SJSA1 (cell line): ENCODE measurements around the gene PRIMA1. TPM values are rescaled to one million over a fixed set of nuclear protein-coding genes. Genes with fewer than 3 reads are reported as not detected.
"Not testable (repeated sequence)": the region's sequence is repeated elsewhere in the genome, so short reads cannot be mapped to it uniquely, and the experiment has no call there.

Experiments
- DNase-seq, 2 experiments: peaks; one replicate each; pipeline ENCODE4 v3.0.0-alpha.2; 2015 to 2020; ENCODE audit warnings: low spot score in 2 of 2, low read depth in 1 of 2
- H3K27ac ChIP-seq: fragments of 250-450 bp; sonication (Bioruptor Pico); 2 replicates; pipeline ENCODE4 v1.5.1; 2020; ENCODE audit warnings: mild to moderate bottlenecking, moderate library complexity
- H3K27me3 ChIP-seq: fragments of 250-450 bp; sonication (Bioruptor Pico); replicated peaks from 2 replicates; pipeline ENCODE4 v1.5.1; 2020; ENCODE audit warnings: mild to moderate bottlenecking, moderate library complexity
- H3K36me3 ChIP-seq: fragments of 250-450 bp; sonication (Bioruptor Pico); 2 replicates; pipeline ENCODE4 v1.5.1; 2020; ENCODE audit warnings: mild to moderate bottlenecking
- H3K4me1 ChIP-seq: fragments of 250-450 bp; sonication (Bioruptor Pico); replicated peaks from 2 replicates; pipeline ENCODE4 v1.6.1; 2021; ENCODE audit warnings: mild to moderate bottlenecking
- H3K4me3 ChIP-seq: fragments of 250-450 bp; sonication (Bioruptor Pico); 2 replicates; pipeline ENCODE4 v1.5.1; 2020; ENCODE audit warnings: mild to moderate bottlenecking
- H3K9me3 ChIP-seq: fragments of 250-450 bp; sonication (Bioruptor Pico); replicated peaks from 2 replicates; pipeline ENCODE4 v1.5.1; 2020; ENCODE audit warnings: mild to moderate bottlenecking
- total RNA-seq: library from RNA; depleted of rRNA; stranded (reverse); fragments of >200 nt; shearing (Covaris generic); gene quantifications from 2 replicates; pipeline ENCODE4 v1.2.3, GENCODE V29; 2014

The PRIMA1 gene
- total RNA-seq, 1 experiment from 2014 or later = not detected

DNA sequence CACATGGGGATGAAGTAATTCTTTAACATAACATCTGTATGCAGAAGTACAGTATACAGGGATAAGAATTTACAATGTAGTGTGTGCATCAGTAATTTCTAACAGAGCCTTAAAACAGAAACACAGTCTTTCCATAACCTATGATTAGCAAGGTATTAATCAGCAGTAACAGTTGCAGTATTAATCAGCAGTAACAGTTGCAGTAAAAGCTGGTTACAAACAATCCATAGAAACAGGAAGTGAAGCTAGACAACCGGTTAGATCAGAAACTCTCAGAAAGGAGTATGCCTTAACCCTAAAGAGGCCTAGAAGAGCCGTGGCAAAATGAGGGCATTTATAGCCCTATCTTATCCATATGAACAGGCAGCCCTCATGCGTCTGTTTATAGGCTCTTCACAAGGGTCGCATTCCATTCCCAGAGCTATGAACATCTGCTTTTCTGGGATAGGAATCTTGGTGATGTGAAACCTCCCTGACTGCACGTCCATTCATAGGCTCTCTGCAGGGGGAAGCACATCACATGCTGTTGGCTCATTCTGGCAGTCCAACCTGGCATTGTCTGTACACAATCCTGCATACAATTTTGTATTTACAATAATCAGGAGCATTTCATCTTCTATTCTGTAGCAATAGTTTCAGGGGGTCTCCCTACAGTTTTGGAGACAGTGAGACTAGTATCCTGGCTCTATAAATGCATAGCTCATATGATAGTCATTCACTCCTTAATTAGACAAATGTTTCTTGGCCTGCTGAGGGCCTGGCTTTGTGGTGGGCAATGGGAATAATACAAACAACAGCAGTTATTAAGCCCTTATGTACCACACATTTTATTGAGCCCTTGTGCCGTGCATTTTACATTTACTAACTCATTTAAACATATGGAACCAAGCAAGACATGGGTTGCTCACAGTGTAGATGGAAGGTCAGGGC, 21.5 kb upstream of the PRIMA1 start:
- DNase-seq, H3K36me3 ChIP-seq, H3K4me3 ChIP-seq, H3K4me1 ChIP-seq, H3K27ac ChIP-seq, H3K27me3 ChIP-seq, H3K9me3 ChIP-seq: not testable (repeated sequence)

DNA sequence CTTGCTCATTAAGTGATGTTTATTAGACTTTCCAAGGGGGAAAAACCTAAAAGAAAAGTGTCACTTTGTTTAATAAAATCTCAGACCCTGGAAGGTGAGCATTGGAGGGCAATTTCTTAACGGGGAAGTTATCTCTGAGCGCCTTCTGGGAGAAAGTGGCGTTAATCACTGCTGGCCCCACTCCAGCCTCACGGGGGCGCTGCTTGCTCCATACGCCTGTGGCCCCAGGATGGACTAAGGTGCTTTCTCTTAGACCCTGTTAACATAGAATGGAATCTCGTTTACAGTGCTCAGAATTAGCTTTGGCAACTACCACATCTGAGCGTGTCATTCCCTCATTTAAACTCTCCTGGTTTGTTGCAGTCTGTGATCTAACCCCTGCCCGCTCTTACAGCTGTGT, 16.4 kb upstream of the PRIMA1 start:
- H3K27me3 ChIP-seq = peaks cover 2% of the 10 kb centered on the region; the same call in 1 of the 2 replicates
- no peaks in the 10 kb centered on the region for H3K36me3 ChIP-seq
- DNase-seq = no peak

DNA sequence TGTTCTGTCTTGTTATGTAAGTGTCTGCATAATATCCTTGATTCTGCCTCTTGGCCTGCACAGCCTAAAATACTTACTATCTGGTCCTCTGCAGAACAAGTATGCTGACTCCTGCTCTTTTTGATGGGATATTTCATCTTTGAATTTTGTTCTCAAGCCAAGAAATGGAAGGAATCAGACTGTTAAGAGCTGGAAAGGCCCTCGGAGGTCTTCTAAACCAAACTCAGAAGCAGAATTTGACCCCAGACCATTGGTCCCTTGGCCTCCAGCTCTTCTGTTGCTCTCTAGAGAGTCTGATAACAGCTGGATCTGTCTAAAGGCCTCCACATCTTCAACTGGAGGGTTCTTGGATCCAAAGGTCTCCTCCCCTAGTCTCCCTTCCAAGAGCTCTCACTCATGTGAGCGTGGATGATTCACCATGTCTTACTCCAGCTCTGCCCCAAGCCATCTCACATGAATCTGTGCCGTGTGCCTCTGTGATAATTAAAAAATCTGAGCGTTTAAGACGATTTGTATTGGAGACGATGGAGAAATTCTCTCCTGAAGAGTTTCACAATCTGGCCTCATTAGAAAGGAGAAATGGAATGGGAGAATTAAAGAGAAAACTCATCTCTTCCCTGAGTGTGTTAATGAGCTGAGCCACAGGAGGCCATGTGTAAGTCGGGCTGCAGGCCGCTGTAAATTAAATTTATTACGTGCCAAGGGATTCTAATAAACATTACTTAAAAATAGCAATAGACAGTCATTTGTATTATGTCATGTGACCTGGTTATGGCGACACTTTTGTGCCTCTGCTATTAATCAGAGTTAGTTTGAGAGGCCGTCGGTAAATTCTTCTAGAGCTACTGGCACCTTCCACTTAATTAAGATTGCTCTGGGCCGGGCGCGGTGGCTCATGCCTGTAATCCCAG, 15.4 kb upstream of the PRIMA1 start:
- DNase-seq = no peak
- peaks cover 2% of the 10 kb centered on the region; the same call in 1 of the 2 replicates for H3K27me3 ChIP-seq
- H3K4me1 ChIP-seq = no peaks in the 10 kb centered on the region
- no peak overlapping the region for H3K4me3 ChIP-seq
- H3K27ac ChIP-seq = no peak overlapping the region
- no peaks in the 10 kb centered on the region for H3K9me3 ChIP-seq
- no peaks in the 10 kb centered on the region for H3K36me3 ChIP-seq

More for the DNA sequence above, 16.4 kb upstream of the PRIMA1 start:
- Histone ChIP-seq H3K9me3 (no peaks in the 10 kb centered on the region), H3K27ac (no peak overlapping the region), H3K4me1 (no peaks in the 10 kb centered on the region), H3K4me3 (no peak overlapping the region)

DNA sequence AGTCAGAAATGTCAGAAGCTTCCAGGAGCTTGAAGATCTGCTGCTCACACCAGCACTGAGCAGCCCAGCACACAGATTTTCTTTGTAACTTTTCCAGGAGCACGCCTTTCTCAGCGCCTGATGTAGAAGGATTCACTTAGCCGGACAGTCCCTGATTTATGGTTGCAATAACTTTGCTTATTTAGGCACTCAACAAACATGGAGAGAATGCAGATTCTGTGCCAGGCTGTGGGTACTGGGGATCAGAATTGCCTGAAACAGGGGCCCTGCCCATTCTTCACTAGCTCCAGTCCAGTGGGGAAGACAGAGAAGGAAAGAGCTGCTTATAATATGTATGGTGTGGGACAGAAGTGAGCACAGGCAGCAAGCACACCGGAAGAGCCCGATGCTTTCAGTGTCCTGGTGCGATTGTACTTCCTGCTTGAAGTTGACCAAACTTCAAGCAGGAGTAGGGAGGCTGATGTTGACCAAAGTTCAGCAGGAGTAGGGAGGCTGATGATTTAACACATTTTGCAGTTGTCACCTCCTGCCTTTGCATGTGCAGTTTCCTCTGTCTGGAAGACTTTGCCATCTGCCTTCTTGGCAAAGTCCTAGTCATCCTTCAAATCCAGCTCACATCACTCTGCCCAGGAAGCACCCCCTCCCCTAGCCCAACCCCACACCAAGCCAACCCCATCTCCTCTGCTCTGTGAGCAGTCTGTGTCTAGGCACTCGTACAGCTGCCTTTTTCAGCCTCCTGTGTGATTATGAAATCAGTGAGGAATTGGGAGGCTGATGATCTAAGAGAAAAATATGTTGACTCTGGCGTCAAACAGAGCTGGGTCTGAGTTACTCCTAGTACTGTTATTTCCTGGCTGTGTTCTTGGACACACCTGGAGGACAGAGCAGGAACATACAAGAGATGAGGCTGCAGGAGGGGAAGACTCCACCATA, 12.0 kb upstream of the PRIMA1 start:
- Histone ChIP-seq H3K36me3 (no peaks in the 10 kb centered on the region), H3K27me3 (peaks cover 2% of the 10 kb centered on the region; the same call in 1 of the 2 replicates)
- DNase-seq = no peak

DNA sequence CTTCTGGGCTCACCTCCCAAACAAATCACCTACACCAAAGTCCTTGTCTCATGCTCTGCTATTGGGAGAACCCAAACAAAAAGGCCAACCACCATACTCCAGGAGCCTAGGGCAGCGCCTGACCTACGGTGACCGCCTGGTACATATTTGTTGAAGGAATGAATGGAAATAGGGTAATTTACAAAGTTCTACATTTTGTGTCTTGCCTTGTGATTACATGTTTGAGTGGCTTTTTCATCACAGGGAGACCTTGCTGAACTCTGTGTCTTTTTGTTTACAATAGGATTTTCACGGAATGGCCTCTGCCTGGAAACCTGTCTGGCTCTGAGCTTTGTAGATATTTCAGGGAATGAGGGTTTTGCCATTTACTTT, 11.3 kb upstream of the PRIMA1 start:
- DNase-seq = no peak
- Histone ChIP-seq H3K4me3 (no peak overlapping the region), H3K27me3 (peaks cover 2% of the 10 kb centered on the region; the same call in 1 of the 2 replicates), H3K4me1 (no peaks in the 10 kb centered on the region), H3K27ac (no peak overlapping the region), H3K9me3 (no peaks in the 10 kb centered on the region), H3K36me3 (no peaks in the 10 kb centered on the region)

More for the DNA sequence above, 12.0 kb upstream of the PRIMA1 start:
- H3K4me1 ChIP-seq = no peaks in the 10 kb centered on the region
- H3K9me3 ChIP-seq = no peaks in the 10 kb centered on the region
- no peak overlapping the region for H3K27ac ChIP-seq
- no peak overlapping the region for H3K4me3 ChIP-seq

DNA sequence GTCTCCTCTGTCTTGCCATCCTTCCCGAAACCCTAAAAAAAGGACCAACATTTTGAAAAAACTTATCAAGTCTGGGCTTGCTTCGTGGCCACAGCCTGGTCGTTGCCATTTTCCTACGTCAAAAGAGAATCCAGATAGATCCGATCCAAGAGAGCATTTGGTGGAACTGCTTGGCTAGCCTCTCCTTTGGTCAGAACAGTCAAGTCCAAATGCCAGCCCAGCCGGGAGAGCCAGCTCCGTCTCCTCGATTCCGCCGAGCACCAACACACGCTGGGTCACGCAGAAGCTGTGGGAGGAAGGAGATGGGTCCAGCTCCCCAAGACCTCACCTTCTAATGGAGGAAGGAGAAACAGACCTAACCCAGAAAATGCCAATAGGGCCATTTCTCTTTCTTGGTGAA, 9.3 kb upstream of the PRIMA1 start:
- Histone ChIP-seq H3K9me3 (no peaks in the 10 kb centered on the region), H3K27me3 (no peaks in the 10 kb centered on the region), H3K36me3 (no peaks in the 10 kb centered on the region), H3K27ac (no peak overlapping the region), H3K4me3 (no peak overlapping the region), H3K4me1 (no peaks in the 10 kb centered on the region)
- DNase-seq = no peak

DNA sequence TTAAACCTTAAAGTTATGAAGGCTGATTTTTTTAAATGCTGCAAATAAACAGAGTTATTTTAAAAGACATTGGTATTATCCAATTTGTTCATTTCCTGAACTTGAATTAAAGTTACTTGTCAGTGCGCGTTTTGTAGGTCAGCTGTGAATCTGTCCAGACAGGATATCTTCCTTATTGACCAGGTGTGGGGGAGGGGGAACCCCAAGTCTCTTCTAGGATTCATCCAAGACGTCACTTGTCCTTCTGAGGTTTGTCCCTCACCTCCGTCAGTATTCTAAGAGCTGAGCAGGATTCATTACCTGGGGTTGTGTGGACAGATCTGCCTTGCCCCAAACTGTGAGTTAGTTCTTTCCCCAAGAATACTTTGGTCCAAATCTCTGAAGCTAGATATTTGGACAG, 8.8 kb upstream of the PRIMA1 start:
- no peaks in the 10 kb centered on the region for H3K4me1 ChIP-seq
- H3K27me3 ChIP-seq = no peaks in the 10 kb centered on the region
- no peaks in the 10 kb centered on the region for H3K9me3 ChIP-seq
- H3K27ac ChIP-seq = no peak overlapping the region
- H3K36me3 ChIP-seq = no peaks in the 10 kb centered on the region
- no peak for DNase-seq
- no peak overlapping the region for H3K4me3 ChIP-seq

DNA sequence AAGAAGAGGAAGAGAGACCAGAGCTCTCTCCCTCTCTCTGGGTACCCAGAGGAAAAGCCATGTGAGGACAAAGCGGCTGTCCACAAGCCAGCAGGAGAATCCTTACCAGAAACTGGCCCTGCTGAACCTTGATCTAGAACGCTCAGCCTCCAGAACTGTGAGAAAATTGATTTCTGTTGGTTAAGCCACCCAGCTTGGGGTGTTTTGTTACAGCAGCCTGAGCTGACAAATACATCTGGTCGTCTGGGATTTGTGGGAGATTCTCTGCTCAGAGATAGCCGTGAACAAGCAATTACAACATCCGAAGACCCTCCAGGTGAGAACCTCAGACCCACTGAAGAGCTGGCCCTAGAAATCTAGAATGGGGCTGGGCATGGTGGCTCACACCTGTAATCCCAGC, 6.5 kb upstream of the PRIMA1 start:
- peaks cover 2% of the 10 kb centered on the region; the same call in 1 of the 2 replicates for H3K27me3 ChIP-seq
- no peaks in the 10 kb centered on the region for H3K4me1 ChIP-seq
- no peak for DNase-seq
- no peaks in the 10 kb centered on the region for H3K9me3 ChIP-seq
- H3K36me3 ChIP-seq = no peaks in the 10 kb centered on the region
- H3K4me3 ChIP-seq = no peak overlapping the region
- H3K27ac ChIP-seq = no peak overlapping the region

DNA sequence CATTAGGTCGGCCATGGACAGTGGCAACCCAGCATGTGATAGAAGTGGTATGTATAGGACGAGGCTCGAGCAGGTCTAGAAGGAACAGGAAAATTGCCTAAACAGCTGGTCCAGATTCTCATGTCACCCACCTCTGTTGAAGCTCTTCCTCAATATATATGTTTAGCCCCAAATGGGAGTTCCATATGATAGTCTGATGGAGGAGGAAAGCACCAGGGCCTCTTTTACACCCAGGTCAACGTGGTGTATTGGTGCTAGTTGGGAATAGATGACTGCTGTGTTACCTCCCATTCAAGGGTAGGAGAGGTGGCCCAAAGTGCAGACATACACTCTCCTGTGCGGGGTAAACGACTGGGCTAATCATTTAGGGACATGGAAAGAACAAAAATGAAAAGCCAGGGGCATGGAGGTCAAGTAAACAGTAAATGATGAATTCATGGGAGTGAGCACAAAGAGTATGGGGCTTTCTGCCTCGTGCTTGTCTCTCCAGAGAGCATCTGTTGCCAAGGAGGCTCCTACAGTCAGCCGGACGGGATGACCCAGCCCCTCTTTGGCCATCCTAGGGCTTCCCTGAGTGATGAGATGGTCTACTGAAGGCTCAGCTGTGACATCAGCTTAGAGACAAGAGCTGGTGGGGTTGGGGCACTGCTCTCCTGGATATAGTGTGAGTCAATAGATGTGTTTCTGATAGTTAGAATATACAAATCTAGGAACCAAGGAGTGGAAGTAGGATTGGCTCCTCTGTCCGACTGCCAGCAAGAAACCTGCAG, 5.5 kb upstream of the PRIMA1 start:
- Histone ChIP-seq H3K27ac (no peak overlapping the region), H3K4me1 (peaks cover under 1% of the 10 kb centered on the region; the same call in 1 of the 2 replicates), H3K27me3 (peaks cover 10% of the 10 kb centered on the region), H3K9me3 (no peaks in the 10 kb centered on the region), H3K36me3 (no peaks in the 10 kb centered on the region), H3K4me3 (no peak overlapping the region)
- DNase-seq = no peak

DNA sequence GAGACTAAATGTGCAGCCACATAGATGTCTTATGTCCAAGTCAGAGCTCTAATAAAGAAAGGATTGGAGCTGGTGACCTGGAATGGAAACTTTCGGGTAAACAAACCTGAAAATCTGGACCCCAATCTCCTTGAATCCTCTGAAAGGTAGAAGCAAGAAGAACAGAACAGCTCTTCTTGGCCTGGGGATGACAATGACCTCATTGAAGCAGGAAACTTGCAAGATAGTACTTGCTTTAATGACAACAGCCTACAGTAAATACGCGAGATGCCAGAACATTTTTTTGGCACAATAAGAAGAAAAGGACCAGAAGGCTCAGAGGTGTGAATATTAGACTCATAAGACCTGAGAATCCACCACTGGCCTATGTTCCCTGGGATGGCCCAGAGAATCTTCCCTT, 4.1 kb upstream of the PRIMA1 start:
- peaks cover 5% of the 10 kb centered on the region for H3K4me1 ChIP-seq
- no peak overlapping the region for H3K27ac ChIP-seq
- H3K4me3 ChIP-seq = no peak overlapping the region
- H3K9me3 ChIP-seq = no peaks in the 10 kb centered on the region
- no peak for DNase-seq
- H3K27me3 ChIP-seq = peaks cover 18% of the 10 kb centered on the region
- no peaks in the 10 kb centered on the region for H3K36me3 ChIP-seq

DNA sequence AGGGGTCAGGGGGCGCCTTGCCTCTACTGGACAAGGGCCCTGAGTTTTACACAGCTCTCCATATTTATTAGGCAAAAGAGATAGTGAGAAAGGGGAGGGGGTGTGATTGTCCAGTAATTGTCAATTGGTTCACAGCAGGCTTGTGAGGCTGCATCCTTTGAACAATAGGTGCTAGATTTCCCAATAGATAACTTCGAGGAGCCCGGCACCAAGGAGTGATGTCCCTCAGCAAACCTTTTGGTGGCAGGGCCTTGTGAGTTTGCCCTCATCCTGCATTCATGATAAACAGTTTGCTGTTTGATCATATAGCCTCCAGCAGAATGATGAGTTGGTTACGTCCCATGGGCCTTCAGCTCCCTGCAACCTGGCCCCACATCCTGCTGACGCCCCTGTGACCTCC, 2.7 kb upstream of the PRIMA1 start:
- Histone ChIP-seq H3K27ac (no peak overlapping the region), H3K9me3 (no peaks in the 10 kb centered on the region), H3K36me3 (no peaks in the 10 kb centered on the region), H3K27me3 (peaks cover 18% of the 10 kb centered on the region), H3K4me3 (no peak overlapping the region), H3K4me1 (peaks cover 5% of the 10 kb centered on the region)
- no peak for DNase-seq

DNA sequence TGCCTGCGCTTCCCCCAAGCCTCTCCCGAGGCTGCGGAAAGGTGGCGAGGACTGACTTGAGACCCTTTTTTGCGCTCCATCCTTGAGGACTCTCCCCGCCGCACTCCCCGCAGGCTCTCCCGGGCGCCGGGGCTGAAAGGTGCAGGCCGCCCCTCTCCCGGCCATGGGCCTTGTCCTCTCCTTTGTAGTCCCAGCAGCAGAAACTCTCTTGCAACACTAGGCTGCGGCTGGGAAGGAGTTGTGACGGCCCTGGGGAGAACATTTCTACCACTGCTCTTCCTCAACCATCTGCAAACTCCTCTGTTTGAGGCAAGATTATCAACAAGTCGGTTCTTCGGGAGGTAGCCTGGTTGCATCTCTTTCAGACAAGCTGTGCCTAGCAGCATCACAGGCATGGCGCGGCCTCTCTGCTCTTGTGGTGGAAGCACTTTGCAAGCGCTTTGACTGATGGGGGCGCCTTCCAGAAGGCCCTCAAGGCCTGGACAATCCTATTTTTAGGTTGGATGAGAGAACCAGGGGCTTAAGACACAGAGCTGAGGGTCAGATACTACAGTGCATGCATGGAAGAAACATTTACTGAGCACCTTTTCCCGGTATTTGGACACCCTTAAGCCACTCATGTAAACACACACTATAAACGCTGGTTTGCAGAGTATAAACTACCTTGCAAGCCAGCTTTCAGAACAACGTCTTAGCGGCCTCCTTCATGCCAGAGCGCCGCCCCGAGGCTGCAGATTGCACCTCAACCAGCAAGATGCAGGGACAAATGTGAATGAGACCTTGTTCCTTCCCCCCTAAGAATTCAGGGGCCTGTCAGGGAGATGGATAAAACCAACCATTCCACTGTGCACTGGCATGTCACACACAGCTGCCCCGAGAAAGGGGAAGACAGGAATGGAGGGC, 1.2 kb upstream of the PRIMA1 start:
- Histone ChIP-seq H3K4me1 (peaks cover 5% of the 10 kb centered on the region), H3K9me3 (no peaks in the 10 kb centered on the region), H3K36me3 (no peaks in the 10 kb centered on the region), H3K27ac (no peak overlapping the region), H3K27me3 (peaks cover 18% of the 10 kb centered on the region), H3K4me3 (no peak overlapping the region; the same call in 1 of the 2 replicates)
- no peak for DNase-seq
